Neutrophil (primary cell): ENCODE measurements around the gene CNTNAP2.

Source experiments
- H3K27ac ChIP-seq: fragments of 200-600 bp; sonication (generic); 2 replicates; pipeline ENCODE4 v1.5.1; 2016; ENCODE audit warnings: mild to moderate bottlenecking, moderate library complexity
- H3K27me3 ChIP-seq: fragments of 200-600 bp; sonication (generic); 2 replicates; pipeline ENCODE4 v1.6.0; 2016; ENCODE audit warnings: mild to moderate bottlenecking
- H3K36me3 ChIP-seq: fragments of 200-600 bp; sonication (generic); 2 replicates; pipeline ENCODE4 v1.5.1; 2017
- H3K4me1 ChIP-seq, 2 experiments: fragments of 200-600 bp in 1 of 2; sonication (generic) in 1 of 2; 1 replicate in 1 of 2; 2 replicates in 1 of 2; pipeline versions ENCODE4 v1.5.1 to v1.6.1; 2013 to 2016; ENCODE audit warnings: low read depth in 1 of 2, low read length in 1 of 2, mild to moderate bottlenecking in 1 of 2, moderate library complexity in 1 of 2; ENCODE audit not compliant: control insufficient read depth in 1 of 2, insufficient read depth in 1 of 2
- H3K4me3 ChIP-seq, 2 experiments: fragments of 200-600 bp in 1 of 2; sonication (generic) in 1 of 2; 1 replicate in 1 of 2; 2 replicates in 1 of 2; pipeline ENCODE4 v1.5.1; 2013 to 2016; ENCODE audit warnings: low read depth in 1 of 2, low read length in 1 of 2, mild to moderate bottlenecking in 1 of 2, moderate library complexity in 1 of 2
- H3K9me3 ChIP-seq: fragments of 200-600 bp; sonication (generic); 2 replicates; pipeline ENCODE4 v1.5.1; 2016
- CTCF ChIP-seq: fragments of 200-600 bp; sonication (generic); IDR thresholded peaks from 2 replicates; pipeline ENCODE4 v1.5.1; 2016; ENCODE audit warnings: antibody characterized with exemption

The CNTNAP2 gene

GRCh38 chr7:148021507-148022045, 1905.0 kb downstream of the CNTNAP2 start:
- H3K27ac ChIP-seq, result no peak overlapping the region
- no peaks in the 10 kb centered on the region for H3K27me3 ChIP-seq
- H3K4me1 ChIP-seq, result no peaks in the 10 kb centered on the region
- H3K9me3 ChIP-seq, result no peaks in the 10 kb centered on the region
- H3K4me3 ChIP-seq, result no peak overlapping the region
- TF ChIP-seq CTCF, result no peak
- no peaks in the 10 kb centered on the region for H3K36me3 ChIP-seq

- Histone ChIP-seq H3K4me3 (no peak overlapping the region), H3K9me3 (no peaks in the 10 kb centered on the region), H3K27ac (no peak overlapping the region), H3K27me3 (no peaks in the 10 kb centered on the region), H3K4me1 (no peaks in the 10 kb centered on the region), H3K36me3 (no peaks in the 10 kb centered on the region)
- TF ChIP-seq CTCF, result no peak
Observed at GRCh38 chr7:148022832-148023231, 1906.2 kb downstream of the CNTNAP2 start.

GRCh38 chr7:148026713-148027112, 1910.1 kb downstream of the CNTNAP2 start:
- no peak overlapping the region for H3K4me3 ChIP-seq
- no peak for TF ChIP-seq CTCF
- no peaks in the 10 kb centered on the region for H3K27me3 ChIP-seq
- no peaks in the 10 kb centered on the region for H3K4me1 ChIP-seq
- no peaks in the 10 kb centered on the region for H3K9me3 ChIP-seq
- H3K36me3 ChIP-seq, result no peaks in the 10 kb centered on the region
- H3K27ac ChIP-seq, result no peak overlapping the region

GRCh38 chr7:148028165-148028564, 1911.6 kb downstream of the CNTNAP2 start:
- Histone ChIP-seq H3K4me1 (no peaks in the 10 kb centered on the region), H3K36me3 (no peaks in the 10 kb centered on the region), H3K27me3 (no peaks in the 10 kb centered on the region), H3K27ac (no peak overlapping the region), H3K4me3 (no peak overlapping the region), H3K9me3 (no peaks in the 10 kb centered on the region)
- no peak for TF ChIP-seq CTCF

GRCh38 chr7:148031019-148031418, 1914.4 kb downstream of the CNTNAP2 start:
- Histone ChIP-seq H3K4me3 (no peak overlapping the region), H3K4me1 (no peaks in the 10 kb centered on the region), H3K36me3 (no peaks in the 10 kb centered on the region), H3K27ac (no peak overlapping the region), H3K27me3 (no peaks in the 10 kb centered on the region), H3K9me3 (no peaks in the 10 kb centered on the region)
- no peak for TF ChIP-seq CTCF

- Histone ChIP-seq H3K4me3 (no peak overlapping the region), H3K9me3 (no peaks in the 10 kb centered on the region), H3K36me3 (no peaks in the 10 kb centered on the region), H3K4me1 (no peaks in the 10 kb centered on the region), H3K27ac (no peak overlapping the region), H3K27me3 (no peaks in the 10 kb centered on the region)
- TF ChIP-seq CTCF, result no peak
Observed at GRCh38 chr7:148031811-148032210, 1915.2 kb downstream of the CNTNAP2 start.
